Lung (tissue), 12 donors: ENCODE results near the gene NDUFA13. TPM values are rescaled to one million over a fixed set of nuclear protein-coding genes. Genes with fewer than 3 reads are reported as not detected.

Experiments used
- ATAC-seq: fragments of 200-7000 bp; cut with Tn5 transposase; one replicate; pipeline ENCODE4 v1.9.1; 2020; ENCODE audit warnings: moderate number of reproducible peaks; ENCODE audit not compliant: insufficient read depth, low FRiP score
- DNase-seq, 3 donors: peaks; one replicate each; pipeline ENCODE4 v3.0.0-alpha.2; 2013 to 2017
- H3K27ac ChIP-seq, 2 donors: one replicate each; pipeline ENCODE4 v1.5.1; 2013; ENCODE audit warnings: mild to moderate bottlenecking in 2 of 2, moderate library complexity in 2 of 2, control low read depth in 1 of 2, inconsistent platforms in 1 of 2, low read depth in 1 of 2, low read length in 1 of 2
- H3K27me3 ChIP-seq, 3 donors: one replicate each; pipeline ENCODE4 v1.5.1; 2013; ENCODE audit warnings: low read length in 2 of 3; ENCODE audit not compliant: control insufficient read depth in 3 of 3, insufficient read depth in 3 of 3
- H3K36me3 ChIP-seq, 4 donors: one replicate each; pipeline ENCODE4 v1.5.1; 2013; ENCODE audit warnings: low read length in 4 of 4, mild to moderate bottlenecking in 1 of 4, moderate library complexity in 1 of 4; ENCODE audit not compliant: control insufficient read depth in 4 of 4, insufficient read depth in 4 of 4
- H3K4me1 ChIP-seq, 5 donors: one replicate each; pipeline ENCODE4 v1.5.1; 2013; ENCODE audit warnings: low read length in 5 of 5, mild to moderate bottlenecking in 2 of 5, moderate library complexity in 1 of 5; ENCODE audit not compliant: control insufficient read depth in 5 of 5, insufficient read depth in 5 of 5
- H3K4me3 ChIP-seq: one replicate; pipeline ENCODE4 v1.5.1; 2013; ENCODE audit warnings: mild to moderate bottlenecking, control low read depth, moderate library complexity
- H3K9ac ChIP-seq, 2 donors: one replicate each; pipeline ENCODE4 v1.5.1; 2013; ENCODE audit warnings: low read length in 2 of 2, control low read depth in 1 of 2; ENCODE audit not compliant: insufficient read depth in 1 of 2
- H3K9me3 ChIP-seq, 4 donors: one replicate each; pipeline ENCODE4 v1.5.1; 2013; ENCODE audit warnings: low read length in 3 of 4, mild to moderate bottlenecking in 1 of 4, moderate library complexity in 1 of 4; ENCODE audit not compliant: control insufficient read depth in 4 of 4, insufficient read depth in 3 of 4
- WGBS, 2 donors: extraction: QIAGEN DNeasy Blood & Tissue Kit; methylation state at CpG; one replicate each; pipeline ENCODE4 v1.1.7; 2013; 5-methylcytosine and 5-hydroxymethylcytosine counted together
- polyA plus RNA-seq, 2 donors: library from polyadenylated mRNA; stranded (reverse); fragments of 200-250 nt; gene quantifications; one replicate each; pipeline ENCODE4 v1.2.1, GENCODE V29; 2013
- total RNA-seq, 2 donors: library from RNA; depleted of rRNA in 1 of 2; stranded (reverse); fragments of >200 nt in 1 of 2; gene quantifications; one replicate each; pipeline ENCODE4 v1.2.1, GENCODE V29; 2014 to 2021
- TF ChIP-seq, protein P1 (sequence below): IDR thresholded peaks from 2 replicates; pipeline ENCODE4 v1.5.1; 2012; ENCODE audit warnings: mild to moderate bottlenecking; ENCODE audit errors: control extremely low read depth, extremely low read depth
- donor health status: control.
- donor health status: control.
- donor health status: Bipolar disorder and iron deficiency.
- donor health status: healthy.
- donor health status: DM: yes; HTN: yes; CAD: no.

The NDUFA13 gene
- total and polyA plus RNA-seq, 4 donors = 63.7 to 360 (median 311) TPM

DNA sequence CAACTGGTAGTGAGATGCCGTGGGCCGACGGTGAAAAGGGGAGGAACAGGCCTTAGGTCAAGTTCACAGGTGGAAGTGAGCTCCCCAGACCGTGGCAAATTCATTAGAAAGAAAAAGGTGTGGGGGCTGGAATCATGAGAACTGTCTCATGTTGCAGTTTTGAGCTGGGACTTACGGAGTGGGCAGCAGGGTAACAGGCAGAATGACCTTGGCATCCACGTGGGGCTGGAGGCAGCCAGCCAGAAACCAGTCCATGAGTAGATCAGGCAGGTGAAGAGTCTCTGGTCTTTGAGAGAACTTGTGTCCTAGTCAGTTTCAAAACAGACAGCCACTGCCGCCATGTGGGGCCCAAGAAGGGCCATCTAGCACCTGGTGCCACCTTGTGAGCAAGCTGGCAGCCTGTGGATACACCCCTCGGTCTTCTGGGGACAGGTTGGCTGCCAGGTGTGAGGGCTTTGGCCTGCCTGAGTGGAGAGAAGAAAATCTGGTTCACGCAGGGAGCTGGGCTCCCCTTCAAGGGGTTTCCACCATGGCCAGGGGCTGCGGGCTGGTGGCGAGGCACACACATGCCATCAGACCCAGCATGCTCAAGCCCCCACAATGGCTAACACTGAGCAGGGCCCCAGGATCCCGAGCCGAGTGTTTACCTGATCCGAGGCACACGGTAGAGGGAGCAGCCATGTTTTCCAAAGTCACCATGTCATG is 24.6 kb upstream of the NDUFA13 start:
- peaks cover 3 to 30% (median 15%) of the 10 kb centered on the region in 4 donors for H3K36me3 ChIP-seq
- H3K27me3 ChIP-seq = no peaks in the 10 kb centered on the region
- no peaks in the 10 kb centered on the region for H3K9me3 ChIP-seq
- WGBS, 2 donors = 89 to 93% methylated on average over 15 of the region's 15 CpGs
- DNase-seq (no peak), ATAC-seq (no peak)
- H3K27ac ChIP-seq = no peak overlapping the region
- no peak overlapping the region for H3K9ac ChIP-seq
- H3K4me1 ChIP-seq = peaks cover 9 to 32% (median 24%) of the 10 kb centered on the region in 5 donors
- no peak overlapping the region for H3K4me3 ChIP-seq
- TF ChIP-seq, protein P1, sequence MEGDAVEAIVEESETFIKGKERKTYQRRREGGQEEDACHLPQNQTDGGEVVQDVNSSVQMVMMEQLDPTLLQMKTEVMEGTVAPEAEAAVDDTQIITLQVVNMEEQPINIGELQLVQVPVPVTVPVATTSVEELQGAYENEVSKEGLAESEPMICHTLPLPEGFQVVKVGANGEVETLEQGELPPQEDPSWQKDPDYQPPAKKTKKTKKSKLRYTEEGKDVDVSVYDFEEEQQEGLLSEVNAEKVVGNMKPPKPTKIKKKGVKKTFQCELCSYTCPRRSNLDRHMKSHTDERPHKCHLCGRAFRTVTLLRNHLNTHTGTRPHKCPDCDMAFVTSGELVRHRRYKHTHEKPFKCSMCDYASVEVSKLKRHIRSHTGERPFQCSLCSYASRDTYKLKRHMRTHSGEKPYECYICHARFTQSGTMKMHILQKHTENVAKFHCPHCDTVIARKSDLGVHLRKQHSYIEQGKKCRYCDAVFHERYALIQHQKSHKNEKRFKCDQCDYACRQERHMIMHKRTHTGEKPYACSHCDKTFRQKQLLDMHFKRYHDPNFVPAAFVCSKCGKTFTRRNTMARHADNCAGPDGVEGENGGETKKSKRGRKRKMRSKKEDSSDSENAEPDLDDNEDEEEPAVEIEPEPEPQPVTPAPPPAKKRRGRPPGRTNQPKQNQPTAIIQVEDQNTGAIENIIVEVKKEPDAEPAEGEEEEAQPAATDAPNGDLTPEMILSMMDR = no peak

DNA sequence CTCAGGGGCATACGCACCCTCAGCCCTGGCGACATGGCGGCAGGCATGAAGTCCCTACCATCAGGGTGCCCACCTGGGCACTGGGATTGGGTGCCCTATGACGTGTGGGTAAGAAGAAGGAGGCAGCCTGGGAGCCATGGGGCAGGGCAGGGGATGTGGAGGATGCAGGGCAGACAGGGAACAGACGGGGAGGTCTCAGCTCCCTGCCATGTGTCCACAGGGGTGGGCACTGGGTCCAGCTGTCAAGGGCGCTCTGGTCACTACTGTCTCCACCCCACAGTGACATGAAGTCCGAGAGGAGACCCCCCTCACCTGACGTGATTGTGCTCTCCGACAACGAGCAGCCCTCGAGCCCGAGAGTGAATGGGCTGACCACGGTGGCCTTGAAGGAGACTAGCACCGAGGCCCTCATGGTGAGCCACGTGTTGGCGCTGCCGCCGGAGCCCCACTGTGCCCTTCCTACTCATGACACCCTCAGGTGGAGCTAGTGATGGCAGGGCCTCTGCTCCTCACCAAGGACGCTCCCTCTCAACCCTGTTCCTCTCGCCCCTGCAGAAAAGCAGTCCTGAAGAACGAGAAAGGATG is 23.9 kb upstream of the NDUFA13 start:
- peaks cover 9 to 32% (median 23%) of the 10 kb centered on the region in 5 donors for H3K4me1 ChIP-seq
- no peak overlapping the region for H3K4me3 ChIP-seq
- H3K27ac ChIP-seq = no peak overlapping the region
- DNase-seq (no peak), ATAC-seq (no peak)
- no peak overlapping the region for H3K9ac ChIP-seq
- 91 to 93% methylated on average over 21 of the region's 21 CpGs for WGBS, 2 donors
- peaks cover 3 to 36% (median 15%) of the 10 kb centered on the region in 4 donors for H3K36me3 ChIP-seq
- TF ChIP-seq, protein P1 = no peak
- H3K9me3 ChIP-seq = no peaks in the 10 kb centered on the region
- H3K27me3 ChIP-seq = no peaks in the 10 kb centered on the region

DNA sequence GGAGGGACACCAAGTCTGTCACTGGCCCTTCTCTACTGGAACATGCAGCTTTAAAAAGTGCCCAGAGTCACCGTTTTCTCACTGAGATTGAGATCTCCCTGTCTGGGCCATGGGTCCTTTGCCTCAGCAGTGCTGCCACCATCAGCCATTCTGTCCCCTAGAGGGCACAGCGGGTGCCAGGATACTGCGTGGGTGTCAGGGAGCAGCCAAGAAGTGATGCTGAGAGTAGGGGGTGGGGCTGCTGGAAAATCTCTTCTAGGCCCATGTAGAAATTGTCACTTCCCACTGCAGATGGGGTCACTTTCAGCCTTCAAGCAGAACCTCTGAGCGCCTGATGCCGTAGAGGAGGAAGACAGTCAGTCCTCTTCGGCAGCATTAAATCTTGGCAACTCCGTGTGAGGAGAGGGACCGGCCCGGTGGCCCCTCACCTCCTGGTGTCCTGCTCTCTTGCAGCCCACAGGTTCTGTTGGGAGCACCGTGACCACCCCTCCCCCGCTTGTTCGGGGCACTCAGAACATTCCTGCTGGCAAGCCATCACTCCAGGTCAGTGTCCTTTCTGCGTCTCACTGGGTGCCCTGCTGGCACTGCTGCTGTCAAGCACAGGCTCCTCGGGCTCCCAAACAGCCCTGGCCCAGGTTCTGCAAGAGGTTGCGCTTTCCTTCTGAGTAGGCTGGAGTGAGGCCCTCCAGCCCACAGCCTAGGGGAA is 22.0 kb upstream of the NDUFA13 start:
- DNase-seq = no peak
- Histone ChIP-seq H3K9ac (no peak overlapping the region), H3K4me1 (peaks cover 5 to 16% (median 13%) of the 10 kb centered on the region in 5 donors), H3K9me3 (no peaks in the 10 kb centered on the region), H3K4me3 (no peak overlapping the region), H3K27me3 (no peaks in the 10 kb centered on the region), H3K36me3 (peaks cover 11 to 54% (median 21%) of the 10 kb centered on the region in 4 donors), H3K27ac (no peak overlapping the region)
- 92 to 96% methylated on average over 15 of the region's 15 CpGs for whole genome bisulfite sequencing, 2 donors
- no peak for ATAC-seq
- TF ChIP-seq, protein P1 = no peak
